Stimulated activated CD8-positive, alpha-beta memory T cell treated with anti-CD3 and anti-CD28 coated beads, Interleukin-4, amount 100 ng/mL, for 4 hours (primary cell): ENCODE data around the gene MYMX.
"Not testable (repeated sequence)": the region's sequence is repeated elsewhere in the genome, so short reads cannot be mapped to it uniquely, and the experiment has no call there.

Source experiments
- DNase-seq, 2 donors: peaks; one replicate each; pipeline ENCODE4 v3.0.0-alpha.2; 2020; ENCODE audit warnings: low read depth in 2 of 2, low spot score in 1 of 2

MYMX gene

GRCh38 chr6:44185953-44186634, 30.6 kb upstream of the MYMX start:
- no peak for DNase-seq

- DNase-seq: no peak
Measured at GRCh38 chr6:44186635-44187025, 30.1 kb upstream of the MYMX start.

GRCh38 chr6:44188819-44189218, 27.9 kb upstream of the MYMX start:
- no peak for DNase-seq

GRCh38 chr6:44189257-44189656, 27.5 kb upstream of the MYMX start:
- DNase-seq: no peak

GRCh38 chr6:44190715-44191114, 26.0 kb upstream of the MYMX start:
- DNase-seq: no peak

DNA sequence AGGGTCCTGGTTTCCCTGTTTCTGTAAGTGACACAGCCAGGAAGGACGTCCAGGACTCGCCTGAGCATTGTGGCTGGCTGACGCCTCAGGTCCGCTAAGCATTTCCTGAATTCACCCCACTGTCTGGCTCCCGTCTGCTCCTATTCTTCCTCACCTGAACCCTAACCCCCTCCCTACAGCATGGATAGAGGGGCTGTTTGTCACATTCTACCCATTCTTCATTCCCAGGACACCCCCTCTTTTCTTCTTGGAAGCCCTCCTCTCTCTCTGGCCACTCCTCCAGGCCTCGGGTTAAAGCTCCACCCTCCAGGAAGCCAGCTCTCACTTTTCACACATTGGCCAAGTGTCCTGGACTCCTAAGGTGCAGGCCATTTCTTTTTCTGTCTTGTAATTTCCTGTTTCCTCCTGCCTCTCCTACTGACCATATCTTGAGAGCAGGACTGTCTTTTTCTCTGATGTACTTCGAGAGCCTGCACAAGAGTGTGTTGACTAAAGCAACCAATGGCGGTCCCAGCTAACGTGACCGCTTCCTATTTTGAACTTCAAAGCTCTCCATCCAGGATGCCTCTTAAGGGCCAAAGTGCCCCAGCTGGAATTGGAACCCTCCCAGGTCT, 24.2 kb upstream of the MYMX start:
- no peak for DNase-seq

DNA sequence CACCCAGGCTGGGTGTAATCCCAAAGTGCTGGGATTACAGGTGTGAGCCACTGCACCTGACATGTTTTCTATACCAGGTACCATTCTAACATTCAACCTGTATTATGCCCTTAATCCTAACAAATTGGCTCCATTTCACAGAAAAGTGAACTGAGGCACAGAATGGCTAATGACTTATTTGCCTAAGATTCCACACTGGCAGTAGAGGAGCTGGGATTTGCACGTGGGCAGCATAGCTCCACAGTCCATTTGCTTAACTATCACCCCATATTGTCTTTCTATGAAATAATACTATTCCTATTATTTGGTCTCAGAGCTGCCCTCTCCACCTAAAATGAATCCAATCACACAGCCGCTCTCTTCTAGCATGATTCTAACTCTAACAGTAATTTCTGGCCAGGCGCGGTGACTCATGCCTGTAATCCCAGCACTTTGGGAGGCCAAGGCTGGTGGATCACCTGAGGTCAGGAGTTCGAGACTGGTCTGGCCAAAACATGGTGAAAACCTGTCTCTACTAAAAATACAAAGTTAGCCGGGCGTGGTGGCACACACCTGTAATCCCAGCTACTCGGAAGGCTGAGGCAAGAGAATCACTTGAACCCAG, 23.3 kb upstream of the MYMX start:
- DNase-seq: no peak

GRCh38 chr6:44194326-44194725, 22.4 kb upstream of the MYMX start:
- no peak for DNase-seq

GRCh38 chr6:44196351-44196750, 20.4 kb upstream of the MYMX start:
- DNase-seq: not testable (repeated sequence)

GRCh38 chr6:44198684-44199083, 18.0 kb upstream of the MYMX start:
- DNase-seq: no peak

DNA sequence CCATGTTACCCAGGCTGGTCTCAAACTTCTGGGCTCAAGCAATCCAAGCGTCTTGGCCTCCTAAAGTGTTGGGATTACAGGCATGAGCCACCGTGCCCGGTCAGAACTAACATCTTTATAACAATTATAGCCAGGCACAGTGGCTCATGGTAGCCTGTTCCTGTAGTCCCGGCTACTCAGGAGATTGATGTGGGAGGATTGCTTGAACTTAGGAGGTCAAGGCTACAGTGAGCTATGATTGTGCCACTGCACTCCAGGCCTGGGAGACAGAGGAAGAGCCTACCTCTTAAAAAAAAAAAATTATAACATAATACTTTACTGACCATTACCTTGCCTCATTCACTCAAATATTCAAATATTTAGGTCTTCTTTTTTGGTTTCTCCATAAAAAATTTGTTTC, 16.8 kb upstream of the MYMX start:
- no peak for DNase-seq

GRCh38 chr6:44201200-44201599, 15.5 kb upstream of the MYMX start:
- DNase-seq: no peak

DNA sequence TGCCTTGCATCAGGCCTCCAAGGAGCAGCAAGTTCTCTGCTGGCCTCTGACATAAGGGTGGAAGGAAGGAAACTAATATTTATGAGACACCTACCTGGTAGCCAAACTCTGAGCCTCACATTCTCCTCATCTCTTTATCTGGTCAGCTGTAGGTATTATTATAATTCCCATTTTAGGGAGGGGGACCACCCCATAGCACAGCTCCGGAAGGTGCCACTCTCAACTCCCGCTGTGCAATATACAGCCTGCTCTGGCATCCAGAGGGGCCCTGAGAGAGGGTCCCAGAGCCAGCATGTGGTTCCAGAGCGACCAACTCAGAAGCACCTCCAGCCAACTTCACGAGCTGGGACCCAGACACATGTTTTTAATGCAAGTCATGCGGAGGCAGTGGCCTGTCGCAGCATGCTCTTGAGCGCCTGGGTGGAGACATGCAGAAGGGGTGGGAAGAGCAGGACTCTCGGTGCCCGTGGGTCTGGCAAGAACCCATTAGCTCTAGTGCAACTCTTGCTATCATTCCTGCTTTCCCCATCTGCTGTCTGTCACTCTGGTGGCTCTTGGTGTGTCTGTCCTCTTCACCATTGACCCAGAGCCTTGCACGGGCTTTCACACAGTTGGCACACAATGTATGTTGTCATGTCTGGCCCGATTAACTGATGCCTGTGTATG, 15.0 kb upstream of the MYMX start:
- no peak for DNase-seq

DNA sequence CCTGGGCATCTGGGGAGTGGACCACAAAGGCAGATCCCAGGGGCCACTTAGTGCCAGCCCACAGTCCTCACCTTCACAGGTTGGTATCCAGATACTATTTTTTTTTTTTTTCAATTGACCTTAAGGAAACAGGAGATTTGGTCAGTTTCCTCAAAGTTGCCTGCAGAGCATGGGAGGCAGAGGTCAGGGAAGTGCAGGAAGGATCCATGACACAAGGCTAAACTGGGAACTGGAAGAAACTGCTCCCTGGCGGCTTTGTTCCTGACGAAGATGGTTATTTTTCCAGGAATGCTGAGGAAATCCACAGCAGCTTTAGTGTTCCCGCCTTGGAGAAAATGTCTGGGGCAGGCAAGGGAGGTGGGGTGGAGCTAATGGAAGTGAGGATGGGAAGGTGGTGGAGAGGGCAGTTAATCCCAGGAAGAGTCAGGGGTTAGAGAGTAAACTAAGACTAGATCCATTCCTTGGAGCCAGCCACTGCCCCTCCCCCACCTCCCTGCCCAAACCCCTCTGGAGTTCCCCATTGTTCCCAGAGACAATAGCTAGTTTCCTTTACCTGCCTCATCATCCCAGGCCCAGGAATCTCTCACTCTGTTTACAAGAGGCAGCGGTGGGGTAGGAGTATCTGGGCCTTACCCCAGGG, 14.3 kb upstream of the MYMX start:
- DNase-seq: no peak

GRCh38 chr6:44202972-44203750, 13.6 kb upstream of the MYMX start:
- no peak for DNase-seq

DNA sequence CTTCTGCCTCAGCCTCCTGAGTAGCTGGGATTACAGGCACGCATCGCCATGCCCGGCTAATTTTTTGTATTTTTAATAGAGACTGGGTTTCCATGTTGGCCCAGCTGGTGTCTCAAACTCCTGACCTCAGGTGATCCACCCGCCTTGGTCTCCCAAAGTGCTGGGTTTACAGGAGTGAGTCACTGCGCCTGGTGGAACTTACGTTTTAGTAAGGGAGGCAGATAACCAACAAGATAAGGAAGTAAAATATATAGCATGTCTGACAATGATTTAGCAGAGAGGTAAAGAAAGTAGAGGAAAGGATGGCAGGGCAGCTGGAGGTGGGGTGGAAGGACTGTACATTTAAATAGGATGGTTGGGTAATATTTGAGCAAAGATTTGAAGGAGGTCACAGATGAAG, 12.8 kb upstream of the MYMX start:
- DNase-seq: no peak

GRCh38 chr6:44207966-44208365, 8.8 kb upstream of the MYMX start:
- DNase-seq: no peak

- DNase-seq: no peak
Measured at GRCh38 chr6:44211284-44211683, 5.4 kb upstream of the MYMX start.

- no peak for DNase-seq
Measured at GRCh38 chr6:44214307-44214706, 2.4 kb upstream of the MYMX start.

- DNase-seq: no peak
Measured at GRCh38 chr6:44217332-44218143, 812 bp downstream of the MYMX start.
